Vagina (tissue), 2 donors: ENCODE results near the gene AZIN2. TPM values are rescaled to one million over a fixed set of nuclear protein-coding genes. Genes with fewer than 3 reads are reported as not detected.

Experiments used
- DNase-seq, 2 donors: peaks; one replicate each; pipeline ENCODE4 v3.0.0-alpha.2; 2017; ENCODE audit errors: extremely low spot score in 2 of 2
- H3K27ac ChIP-seq: fragments of 200-600 bp; sonication (generic); one replicate; pipeline ENCODE4 v1.5.1; 2019
- H3K27me3 ChIP-seq: fragments of 200-600 bp; sonication (generic); one replicate; pipeline ENCODE4 v1.5.1; 2019
- H3K36me3 ChIP-seq, 2 donors: fragments of 200-600 bp; sonication (generic); one replicate each; pipeline ENCODE4 v1.5.1; 2017 to 2019
- H3K4me1 ChIP-seq: fragments of 200-600 bp; sonication (generic); one replicate; pipeline ENCODE4 v1.5.1; 2019
- H3K4me3 ChIP-seq, 2 donors: fragments of 200-600 bp; sonication (generic); 1 replicate in 1 of 2; 2 replicates in 1 of 2; pipeline ENCODE4 v1.5.1; 2016 to 2019
- H3K9me3 ChIP-seq: fragments of 200-600 bp; sonication (generic); one replicate; pipeline ENCODE4 v1.5.1; 2019
- POLR2A ChIP-seq, 2 donors: fragments of 450-650 bp; IDR thresholded peaks; one replicate each; pipeline ENCODE4 v1.6.1; 2017; ENCODE audit warnings: antibody characterized with exemption in 2 of 2, mild to moderate bottlenecking in 2 of 2, moderate library complexity in 2 of 2
- POLR2AphosphoS5 ChIP-seq, 2 donors: sonication (generic); formaldehyde crosslinking; IDR thresholded peaks; one replicate each; pipeline ENCODE4 v1.9.0; 2017; ENCODE audit warnings: antibody characterized with exemption in 2 of 2, mild to moderate bottlenecking in 2 of 2, low read depth in 1 of 2; ENCODE audit not compliant: insufficient read depth in 1 of 2
- intact Hi-C: fragments of 100-400 bp; cut with DNase I; formaldehyde crosslinking; loops from one replicate; pipeline ENCODE4 v1.15.1; 2023
- total RNA-seq: library from RNA; depleted of rRNA; stranded (reverse); fragments of >200 nt; gene quantifications from one replicate; pipeline ENCODE4 v1.2.3, GENCODE V29; 2016
- TF ChIP-seq, protein P1 (sequence below), 3 experiments: fragments of 450-650 bp in 2 of 3; fragments of 200-600 bp in 1 of 3; sonication (generic) in 1 of 3; IDR thresholded peaks; one replicate each; pipeline ENCODE4 v1.5.1; 2017 to 2019; ENCODE audit warnings: antibody characterized with exemption in 3 of 3, mild to moderate bottlenecking in 2 of 3, moderate library complexity in 2 of 3

Gene AZIN2
- total RNA-seq, 1 donor from 2014 or later: 7.9 TPM

DNA sequence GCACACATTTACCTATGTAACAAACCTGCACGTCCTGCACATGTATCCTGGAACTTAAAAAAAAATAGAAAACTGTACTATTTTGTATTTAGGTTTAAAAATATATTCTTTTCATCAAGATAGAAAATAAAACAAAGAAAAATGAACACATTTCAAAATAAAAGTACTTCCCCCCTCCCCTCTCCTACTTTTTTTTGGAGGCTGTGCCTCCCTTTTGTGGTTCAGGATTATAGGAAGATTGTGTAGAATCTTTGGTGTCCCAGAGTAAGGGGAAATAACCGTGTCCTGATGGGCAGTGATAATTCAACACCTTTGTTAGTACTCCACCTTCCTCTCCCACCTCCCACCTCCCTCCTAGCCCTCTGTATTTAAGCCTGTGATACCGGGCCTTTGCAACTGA is 60.8 kb downstream of the AZIN2 start:
- H3K27ac ChIP-seq: no peak overlapping the region
- intact Hi-C loops: no loop called here
- H3K36me3 ChIP-seq: peaks cover 0 to 2% of the 10 kb centered on the region in 2 donors
- no peaks in the 10 kb centered on the region for H3K4me1 ChIP-seq
- no peak overlapping the region for H3K4me3 ChIP-seq
- no peak for TF ChIP-seq POLR2A (IDR thresholded peaks at IDR 0.05)
- no peaks in the 10 kb centered on the region for H3K27me3 ChIP-seq
- H3K9me3 ChIP-seq: no peaks in the 10 kb centered on the region
- no peak for DNase-seq

DNA sequence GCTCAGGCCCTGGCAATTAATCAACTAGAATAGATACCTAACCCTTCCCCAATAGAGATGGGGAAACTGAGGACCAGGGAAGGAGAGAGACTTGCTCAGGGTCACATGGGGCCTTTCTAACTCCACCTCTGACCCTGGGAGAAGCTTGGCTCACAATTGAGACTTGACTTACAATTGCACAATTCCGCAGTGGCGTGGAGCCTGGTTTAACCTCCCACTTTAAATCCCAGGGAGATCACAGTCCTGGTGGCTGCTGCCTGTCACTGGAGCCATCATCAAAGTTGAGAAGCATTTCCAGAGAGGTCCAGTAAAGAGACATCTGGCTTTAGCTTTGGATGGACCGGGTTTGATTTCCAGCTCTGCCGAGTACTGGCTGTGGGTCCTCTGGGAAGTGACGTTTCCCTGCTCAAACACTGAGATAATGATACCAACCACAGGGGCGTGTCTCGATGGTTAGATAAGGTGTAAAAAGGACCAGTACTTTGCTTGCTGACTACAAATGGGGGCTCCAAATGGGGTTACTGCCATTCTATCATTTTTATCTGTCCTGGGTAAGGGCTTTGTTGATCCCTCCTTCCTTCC is 61.6 kb downstream of the AZIN2 start:
- H3K27ac ChIP-seq: no peak overlapping the region
- no peak for TF ChIP-seq POLR2AphosphoS5 (IDR thresholded peaks at IDR 0.05; ENCODE audit: insufficient read depth in 1 of 2, low read depth in 1 of 2)
- no peak for TF ChIP-seq POLR2A (IDR thresholded peaks at IDR 0.05)
- TF ChIP-seq, protein P1, sequence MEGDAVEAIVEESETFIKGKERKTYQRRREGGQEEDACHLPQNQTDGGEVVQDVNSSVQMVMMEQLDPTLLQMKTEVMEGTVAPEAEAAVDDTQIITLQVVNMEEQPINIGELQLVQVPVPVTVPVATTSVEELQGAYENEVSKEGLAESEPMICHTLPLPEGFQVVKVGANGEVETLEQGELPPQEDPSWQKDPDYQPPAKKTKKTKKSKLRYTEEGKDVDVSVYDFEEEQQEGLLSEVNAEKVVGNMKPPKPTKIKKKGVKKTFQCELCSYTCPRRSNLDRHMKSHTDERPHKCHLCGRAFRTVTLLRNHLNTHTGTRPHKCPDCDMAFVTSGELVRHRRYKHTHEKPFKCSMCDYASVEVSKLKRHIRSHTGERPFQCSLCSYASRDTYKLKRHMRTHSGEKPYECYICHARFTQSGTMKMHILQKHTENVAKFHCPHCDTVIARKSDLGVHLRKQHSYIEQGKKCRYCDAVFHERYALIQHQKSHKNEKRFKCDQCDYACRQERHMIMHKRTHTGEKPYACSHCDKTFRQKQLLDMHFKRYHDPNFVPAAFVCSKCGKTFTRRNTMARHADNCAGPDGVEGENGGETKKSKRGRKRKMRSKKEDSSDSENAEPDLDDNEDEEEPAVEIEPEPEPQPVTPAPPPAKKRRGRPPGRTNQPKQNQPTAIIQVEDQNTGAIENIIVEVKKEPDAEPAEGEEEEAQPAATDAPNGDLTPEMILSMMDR (IDR thresholded peaks at IDR 0.05): no peak
- DNase-seq: no peak
- intact Hi-C loops: no loop called here
- H3K9me3 ChIP-seq: no peaks in the 10 kb centered on the region
- H3K4me3 ChIP-seq: no peak overlapping the region
- peaks cover 0 to 9% of the 10 kb centered on the region in 2 donors for H3K36me3 ChIP-seq
- H3K4me1 ChIP-seq: no peaks in the 10 kb centered on the region
- no peaks in the 10 kb centered on the region for H3K27me3 ChIP-seq

DNA sequence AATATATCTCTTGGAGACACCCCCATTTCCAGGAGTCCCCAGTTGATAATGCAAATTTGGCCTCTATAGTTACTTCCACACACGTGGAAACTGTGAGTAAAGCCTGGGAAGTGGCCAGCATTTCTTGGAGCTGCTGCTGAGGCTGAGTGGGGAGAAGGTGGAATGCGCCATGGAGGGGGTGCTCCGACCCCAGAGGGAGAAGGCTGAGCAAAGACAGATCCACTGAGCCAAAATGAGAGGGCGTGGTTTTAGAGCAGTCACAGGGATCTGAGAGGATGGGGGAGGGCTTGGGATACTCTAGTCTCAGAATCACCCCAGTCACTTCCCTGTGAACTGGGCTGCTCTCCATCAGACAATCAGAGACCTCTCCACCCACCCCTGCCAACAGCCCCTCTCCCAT is 62.2 kb downstream of the AZIN2 start:
- Histone ChIP-seq H3K27me3 (no peaks in the 10 kb centered on the region), H3K9me3 (no peaks in the 10 kb centered on the region), H3K36me3 (peaks cover 0 to 9% of the 10 kb centered on the region in 2 donors), H3K27ac (no peak overlapping the region), H3K4me3 (no peak overlapping the region), H3K4me1 (no peaks in the 10 kb centered on the region)
- intact Hi-C loops: no loop called here
- DNase-seq: no peak
- TF ChIP-seq, protein P1 (IDR thresholded peaks at IDR 0.05): no peak
- no peak for TF ChIP-seq POLR2A (IDR thresholded peaks at IDR 0.05)
- TF ChIP-seq POLR2AphosphoS5 (IDR thresholded peaks at IDR 0.05; ENCODE audit: insufficient read depth in 1 of 2, low read depth in 1 of 2): no peak

DNA sequence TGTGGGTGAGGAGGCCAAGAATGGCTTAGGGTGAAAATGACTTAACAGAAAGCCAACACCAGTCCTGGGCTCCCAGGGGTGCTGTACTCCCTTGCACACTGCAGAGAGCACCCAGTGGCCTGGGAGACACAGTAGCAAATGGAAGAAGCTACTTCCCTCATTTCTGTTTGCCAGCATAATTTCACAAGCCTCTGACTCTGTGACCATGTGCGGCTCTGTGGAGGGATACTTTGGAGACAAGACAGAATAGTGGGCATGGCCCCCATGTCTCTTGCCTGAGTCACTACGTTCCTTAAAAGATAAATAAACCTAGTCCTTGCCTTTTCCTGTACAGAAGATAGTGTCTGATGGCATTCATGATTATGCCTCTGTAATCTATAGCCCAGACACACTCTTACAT is 62.7 kb downstream of the AZIN2 start:
- H3K9me3 ChIP-seq: no peaks in the 10 kb centered on the region
- no peak overlapping the region for H3K27ac ChIP-seq
- no peak for DNase-seq
- no peaks in the 10 kb centered on the region for H3K27me3 ChIP-seq
- H3K4me1 ChIP-seq: no peaks in the 10 kb centered on the region
- intact Hi-C loops: no loop called here
- peaks cover 0 to 9% of the 10 kb centered on the region in 2 donors for H3K36me3 ChIP-seq
- no peak for TF ChIP-seq POLR2AphosphoS5 (IDR thresholded peaks at IDR 0.05; ENCODE audit: insufficient read depth in 1 of 2, low read depth in 1 of 2)
- TF ChIP-seq, protein P1 (IDR thresholded peaks at IDR 0.05): no peak
- TF ChIP-seq POLR2A (IDR thresholded peaks at IDR 0.05): no peak
- no peak overlapping the region for H3K4me3 ChIP-seq

DNA sequence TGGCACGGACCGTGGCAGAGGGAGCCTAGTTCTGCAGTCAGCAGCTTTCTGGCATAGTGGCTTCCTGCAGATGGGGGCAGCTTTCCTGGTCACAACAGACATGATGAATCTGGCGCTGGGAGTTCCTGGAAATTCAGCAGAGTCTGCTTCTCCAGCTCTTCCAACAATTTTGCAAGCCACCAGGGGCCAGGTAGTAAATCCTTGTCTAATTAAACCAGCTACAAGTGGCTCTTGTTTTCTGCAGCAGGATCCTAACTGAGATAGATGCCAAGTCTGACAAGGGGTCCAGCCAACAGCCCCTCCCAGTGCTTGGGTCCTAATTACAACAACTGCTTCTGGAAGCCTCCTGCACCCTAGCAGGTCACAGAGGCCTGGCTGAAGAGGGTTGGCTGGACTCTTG is 65.0 kb downstream of the AZIN2 start:
- intact Hi-C loops: no loop called here
- Histone ChIP-seq H3K4me3 (no peak overlapping the region), H3K4me1 (peaks cover 13% of the 10 kb centered on the region), H3K36me3 (peaks cover 0 to 9% of the 10 kb centered on the region in 2 donors), H3K27ac (no peak overlapping the region), H3K9me3 (no peaks in the 10 kb centered on the region), H3K27me3 (no peaks in the 10 kb centered on the region)
- no peak for DNase-seq
- TF ChIP-seq, protein P1 (IDR thresholded peaks at IDR 0.05): no peak
- TF ChIP-seq POLR2AphosphoS5 (IDR thresholded peaks at IDR 0.05; ENCODE audit: insufficient read depth in 1 of 2, low read depth in 1 of 2): no peak
- no peak for TF ChIP-seq POLR2A (IDR thresholded peaks at IDR 0.05)
